ENCODE results near the gene COMMD7.
"Not testable (repeated sequence)": the region's sequence is repeated elsewhere in the genome, so short reads cannot be mapped to it uniquely, and the experiment has no call there.

Gene COMMD7

GRCh38 chr20:32727683-32728082 lies 15.6 kb downstream of the COMMD7 start:
- DNase-seq = no peak

- DNase-seq = no peak
Measured at GRCh38 chr20:32718749-32719348, 24.4 kb downstream of the COMMD7 start.

GRCh38 chr20:32711346-32711745 lies 31.9 kb downstream of the COMMD7 start:
- DNase-seq = no peak

- DNase-seq = no peak
Measured at GRCh38 chr20:32709632-32710121, 33.6 kb downstream of the COMMD7 start.

GRCh38 chr20:32709029-32709631 lies 34.1 kb downstream of the COMMD7 start:
- not testable (repeated sequence) for DNase-seq

- DNase-seq = no peak
Measured at GRCh38 chr20:32707691-32708581, 35.3 kb downstream of the COMMD7 start.

GRCh38 chr20:32706486-32706885 lies 36.8 kb downstream of the COMMD7 start:
- no peak for DNase-seq

GRCh38 chr20:32702706-32703425 lies 40.4 kb downstream of the COMMD7 start:
- no peak for DNase-seq

GRCh38 chr20:32697608-32698007 lies 45.7 kb downstream of the COMMD7 start:
- no peak for DNase-seq

GRCh38 chr20:32695089-32695488 lies 48.2 kb downstream of the COMMD7 start:
- DNase-seq = no peak

GRCh38 chr20:32688966-32689365 lies 54.3 kb downstream of the COMMD7 start:
- not testable (repeated sequence) for DNase-seq

GRCh38 chr20:32687180-32687532 lies 56.1 kb downstream of the COMMD7 start:
- no peak for DNase-seq

- no peak for DNase-seq
Measured at GRCh38 chr20:32686530-32687179, 56.6 kb downstream of the COMMD7 start.

- DNase-seq = no peak
Measured at GRCh38 chr20:32685541-32686529, 57.4 kb downstream of the COMMD7 start.

- DNase-seq = no peak
Measured at GRCh38 chr20:32682508-32682987, 60.7 kb downstream of the COMMD7 start.

- no peak for DNase-seq
Measured at GRCh38 chr20:32681175-32682084, 61.8 kb downstream of the COMMD7 start.

GRCh38 chr20:32680544-32681174 lies 62.6 kb downstream of the COMMD7 start:
- DNase-seq = no peak

GRCh38 chr20:32678948-32679347 lies 64.3 kb downstream of the COMMD7 start:
- DNase-seq = no peak

- no peak for DNase-seq
Measured at GRCh38 chr20:32675223-32675975, 67.9 kb downstream of the COMMD7 start.

All from NCI-H526 treated with DMSO at 0.1 percent for 48 hours (cell line).